ENCODE measurements around the gene PTGER2. TPM values are rescaled to one million over a fixed set of nuclear protein-coding genes. Genes with fewer than 3 reads are reported as not detected.

The PTGER2 gene
- total RNA-seq, 2 donors from 2014 or later, result 2.3 TPM; not detected in 1

DNA sequence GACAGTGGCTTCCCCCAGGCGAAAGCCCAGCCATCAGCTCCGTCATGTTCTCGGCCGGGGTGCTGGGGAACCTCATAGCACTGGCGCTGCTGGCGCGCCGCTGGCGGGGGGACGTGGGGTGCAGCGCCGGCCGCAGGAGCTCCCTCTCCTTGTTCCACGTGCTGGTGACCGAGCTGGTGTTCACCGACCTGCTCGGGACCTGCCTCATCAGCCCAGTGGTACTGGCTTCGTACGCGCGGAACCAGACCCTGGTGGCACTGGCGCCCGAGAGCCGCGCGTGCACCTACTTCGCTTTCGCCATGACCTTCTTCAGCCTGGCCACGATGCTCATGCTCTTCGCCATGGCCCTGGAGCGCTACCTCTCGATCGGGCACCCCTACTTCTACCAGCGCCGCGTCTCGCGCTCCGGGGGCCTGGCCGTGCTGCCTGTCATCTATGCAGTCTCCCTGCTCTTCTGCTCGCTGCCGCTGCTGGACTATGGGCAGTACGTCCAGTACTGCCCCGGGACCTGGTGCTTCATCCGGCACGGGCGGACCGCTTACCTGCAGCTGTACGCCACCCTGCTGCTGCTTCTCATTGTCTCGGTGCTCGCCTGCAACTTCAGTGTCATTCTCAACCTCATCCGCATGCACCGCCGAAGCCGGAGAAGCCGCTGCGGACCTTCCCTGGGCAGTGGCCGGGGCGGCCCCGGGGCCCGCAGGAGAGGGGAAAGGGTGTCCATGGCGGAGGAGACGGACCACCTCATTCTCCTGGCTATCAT lies 663 bp downstream of the PTGER2 start:
- DNase-seq, result peak in 3 of 4 donors; percentile 16 to 20 (median 18)
- H3K4me1 ChIP-seq, result peaks cover 18% of the 10 kb centered on the region

GRCh38 chr14:52315355-52315718 lies 1.2 kb downstream of the PTGER2 start:
- H3K4me3 ChIP-seq, result no peak overlapping the region
- TF ChIP-seq, protein P1, sequence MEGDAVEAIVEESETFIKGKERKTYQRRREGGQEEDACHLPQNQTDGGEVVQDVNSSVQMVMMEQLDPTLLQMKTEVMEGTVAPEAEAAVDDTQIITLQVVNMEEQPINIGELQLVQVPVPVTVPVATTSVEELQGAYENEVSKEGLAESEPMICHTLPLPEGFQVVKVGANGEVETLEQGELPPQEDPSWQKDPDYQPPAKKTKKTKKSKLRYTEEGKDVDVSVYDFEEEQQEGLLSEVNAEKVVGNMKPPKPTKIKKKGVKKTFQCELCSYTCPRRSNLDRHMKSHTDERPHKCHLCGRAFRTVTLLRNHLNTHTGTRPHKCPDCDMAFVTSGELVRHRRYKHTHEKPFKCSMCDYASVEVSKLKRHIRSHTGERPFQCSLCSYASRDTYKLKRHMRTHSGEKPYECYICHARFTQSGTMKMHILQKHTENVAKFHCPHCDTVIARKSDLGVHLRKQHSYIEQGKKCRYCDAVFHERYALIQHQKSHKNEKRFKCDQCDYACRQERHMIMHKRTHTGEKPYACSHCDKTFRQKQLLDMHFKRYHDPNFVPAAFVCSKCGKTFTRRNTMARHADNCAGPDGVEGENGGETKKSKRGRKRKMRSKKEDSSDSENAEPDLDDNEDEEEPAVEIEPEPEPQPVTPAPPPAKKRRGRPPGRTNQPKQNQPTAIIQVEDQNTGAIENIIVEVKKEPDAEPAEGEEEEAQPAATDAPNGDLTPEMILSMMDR (IDR thresholded peaks at IDR 0.05), result no peak
- peak in 1 of 3 donors; percentile 21 for TF ChIP-seq POLR2A (IDR thresholded peaks at IDR 0.05)
- no peaks in the 10 kb centered on the region for H3K9me3 ChIP-seq
- 24 to 39% methylated on average over 11 of the region's 11 CpGs for WGBS, 2 donors
- peak overlapping the region in 1 of 4 donors; percentile 46 for H3K27ac ChIP-seq
- peaks cover 0 to 6% of the 10 kb centered on the region in 2 donors for H3K27me3 ChIP-seq
- intact Hi-C loops (cut with DNase I), result no loop called here
- peaks cover 18% of the 10 kb centered on the region for H3K4me1 ChIP-seq
- no peak for DNase-seq
- ATAC-seq, result no peak
- H3K36me3 ChIP-seq (replicated peaks in 1 of 2; ENCODE audit: insufficient read depth in 1 of 2, low read depth in 2 of 2), result no peaks in the 10 kb centered on the region

More for the DNA sequence above, 663 bp downstream of the PTGER2 start:
- Histone ChIP-seq H3K36me3 (replicated peaks in 1 of 2; ENCODE audit: insufficient read depth in 1 of 2, low read depth in 2 of 2) (no peaks in the 10 kb centered on the region), H3K27ac (peak overlapping the region in 1 of 4 donors; percentile 46), H3K27me3 (peaks cover 0 to 6% of the 10 kb centered on the region in 2 donors), H3K4me3 (peak overlapping the region; percentile 2 to 24), H3K9me3 (no peaks in the 10 kb centered on the region)
- intact Hi-C loops (cut with DNase I), result no loop called here
- TF ChIP-seq, protein P1 (IDR thresholded peaks at IDR 0.05), result no peak
- TF ChIP-seq POLR2A (IDR thresholded peaks at IDR 0.05), result no peak
- WGBS, 2 donors, result 1 to 3% methylated on average over 27 to 60 of the region's 63 CpGs
- peak; percentile 35 for ATAC-seq

DNA sequence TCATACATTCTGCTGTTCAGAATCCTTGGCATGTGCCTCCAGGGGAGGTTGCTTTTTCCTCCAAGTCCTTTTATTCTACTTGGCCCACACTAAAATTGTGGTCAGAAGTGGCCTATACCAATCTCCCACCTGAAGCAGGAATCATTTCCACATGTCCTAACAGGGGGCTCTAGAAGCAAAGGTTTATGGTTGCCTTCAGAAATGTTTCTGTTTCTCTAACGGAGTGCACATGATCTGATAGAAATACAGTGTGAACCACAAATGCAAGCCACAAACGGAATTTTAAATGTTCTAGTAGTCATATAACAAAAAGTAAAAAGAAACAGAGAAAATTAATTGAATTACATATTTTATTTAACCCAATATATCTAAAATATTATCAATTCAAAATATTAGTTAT lies 4.0 kb downstream of the PTGER2 start:
- Histone ChIP-seq H3K27ac (no peak overlapping the region), H3K27me3 (peaks cover 0 to 6% of the 10 kb centered on the region in 2 donors), H3K36me3 (replicated peaks in 1 of 2; ENCODE audit: insufficient read depth in 1 of 2, low read depth in 2 of 2) (no peaks in the 10 kb centered on the region), H3K4me1 (peaks cover 18% of the 10 kb centered on the region), H3K4me3 (no peak overlapping the region), H3K9me3 (no peaks in the 10 kb centered on the region)
- intact Hi-C loops (cut with DNase I), result no loop called here
- DNase-seq (no peak), ATAC-seq (no peak)
- WGBS, 2 donors, result 48 to 66% methylated on average over 2 of the region's 2 CpGs
- no peak for TF ChIP-seq POLR2A (IDR thresholded peaks at IDR 0.05)

DNA sequence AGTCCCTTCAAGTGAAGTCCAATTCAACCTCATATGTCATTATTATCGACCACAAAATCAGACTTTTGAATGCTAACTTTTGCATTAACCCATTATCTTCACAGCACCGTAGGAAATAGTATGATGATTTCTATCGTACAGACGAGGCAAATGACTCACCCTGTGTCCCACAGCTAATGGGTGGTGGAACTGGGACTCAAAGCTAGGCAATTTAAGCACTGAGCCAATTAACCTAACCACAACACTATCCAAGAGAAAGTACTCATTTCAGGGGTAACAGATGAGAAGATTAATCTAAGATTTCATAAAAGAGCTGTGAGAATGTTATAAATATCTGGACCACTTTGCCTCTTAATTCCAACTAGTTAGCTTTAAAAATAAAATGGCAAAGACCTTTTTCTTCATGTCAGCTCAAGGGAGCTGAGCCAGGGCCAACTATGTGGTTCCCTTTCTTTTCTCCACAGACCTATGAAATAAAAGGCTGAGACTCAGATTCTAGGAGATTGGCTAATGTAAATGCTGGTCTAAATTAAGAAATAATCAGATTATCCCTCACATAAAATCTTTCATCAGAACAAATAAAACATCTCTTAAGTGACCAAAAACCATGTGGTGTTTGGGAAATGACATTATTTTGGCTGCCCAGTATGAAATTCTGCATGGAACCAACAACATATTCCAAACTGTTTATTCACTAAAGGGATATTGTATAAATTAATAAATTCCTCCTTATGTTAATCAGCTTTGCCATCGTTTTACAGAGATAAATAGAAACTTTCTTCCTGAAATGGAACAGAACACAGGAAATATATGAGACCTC lies 4.9 kb downstream of the PTGER2 start:
- Histone ChIP-seq H3K27ac (no peak overlapping the region), H3K9me3 (no peaks in the 10 kb centered on the region), H3K4me3 (no peak overlapping the region), H3K4me1 (peaks cover 11% of the 10 kb centered on the region), H3K36me3 (replicated peaks in 1 of 2; ENCODE audit: insufficient read depth in 1 of 2, low read depth in 2 of 2) (no peaks in the 10 kb centered on the region), H3K27me3 (peaks cover 0 to 1% of the 10 kb centered on the region in 2 donors)
- no peak for ATAC-seq
- 43 to 45% methylated on average over 5 of the region's 5 CpGs for WGBS, 2 donors
- intact Hi-C loops (cut with DNase I), result no loop called here
- no peak for DNase-seq
- TF ChIP-seq POLR2A (IDR thresholded peaks at IDR 0.05), result no peak
- TF ChIP-seq, protein P1 (IDR thresholded peaks at IDR 0.05), result no peak

DNA sequence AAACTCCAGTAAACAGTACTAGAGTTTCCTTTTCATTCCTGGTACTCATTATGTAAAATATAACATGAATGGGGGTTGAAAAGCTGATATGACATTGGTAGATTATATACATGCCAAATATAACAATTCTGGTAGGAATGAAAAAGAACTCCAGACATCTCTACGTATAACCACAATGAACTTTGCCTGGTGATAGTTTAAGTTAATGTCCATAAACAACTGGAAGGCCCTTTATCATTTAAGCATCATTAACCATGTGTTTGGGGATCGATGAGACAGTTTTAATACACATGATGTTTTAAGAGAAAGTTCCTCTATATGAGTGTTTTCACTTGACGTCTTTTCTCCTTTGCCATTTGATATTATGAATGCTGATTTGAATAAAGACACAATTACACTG lies 5.8 kb downstream of the PTGER2 start:
- ATAC-seq, result no peak
- 69 to 78% methylated on average over 3 of the region's 3 CpGs for WGBS, 2 donors
- TF ChIP-seq POLR2A (IDR thresholded peaks at IDR 0.05), result no peak
- TF ChIP-seq, protein P1 (IDR thresholded peaks at IDR 0.05), result no peak
- Histone ChIP-seq H3K27me3 (no peaks in the 10 kb centered on the region), H3K27ac (no peak overlapping the region), H3K4me3 (no peak overlapping the region), H3K4me1 (peaks cover 2% of the 10 kb centered on the region), H3K9me3 (no peaks in the 10 kb centered on the region), H3K36me3 (replicated peaks in 1 of 2; ENCODE audit: insufficient read depth in 1 of 2, low read depth in 2 of 2) (no peaks in the 10 kb centered on the region)
- no peak for DNase-seq
- intact Hi-C loops (cut with DNase I), result no loop called here
